Activated effector memory CD4-positive, alpha-beta T cell treated with anti-CD3 and anti-CD28 coated beads, Interleukin-2, amount 50 U/mL, for 16 hours (primary cell): Measurements from ENCODE around the gene ERRFI1.
"Not testable (repeated sequence)": the region's sequence is repeated elsewhere in the genome, so short reads cannot be mapped to it uniquely, and the experiment has no call there.

Experiments used
- DNase-seq: peaks from one replicate; pipeline ENCODE4 v3.0.0-alpha.2; 2020

ERRFI1 gene

DNA sequence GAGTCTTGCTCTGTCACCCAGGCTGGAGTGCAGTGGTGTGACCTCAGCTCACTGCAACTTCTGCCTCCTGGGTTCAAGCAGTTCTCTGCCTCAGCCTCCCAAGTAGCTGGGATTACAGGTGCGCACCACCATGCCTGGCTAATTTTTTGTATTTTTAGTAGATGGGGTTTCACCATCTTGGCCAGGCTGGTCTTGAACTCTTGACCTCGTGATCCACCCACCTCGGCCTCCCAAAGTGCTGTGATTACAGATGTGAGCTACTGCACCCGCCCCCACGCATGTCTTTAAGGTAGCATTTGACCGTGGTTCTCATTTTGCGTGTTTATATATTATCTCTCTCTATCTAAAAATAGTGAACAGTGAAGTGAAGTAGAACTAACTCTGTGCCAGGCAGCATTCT is 62.3 kb downstream of the ERRFI1 start:
- DNase-seq, result not testable (repeated sequence)

DNA sequence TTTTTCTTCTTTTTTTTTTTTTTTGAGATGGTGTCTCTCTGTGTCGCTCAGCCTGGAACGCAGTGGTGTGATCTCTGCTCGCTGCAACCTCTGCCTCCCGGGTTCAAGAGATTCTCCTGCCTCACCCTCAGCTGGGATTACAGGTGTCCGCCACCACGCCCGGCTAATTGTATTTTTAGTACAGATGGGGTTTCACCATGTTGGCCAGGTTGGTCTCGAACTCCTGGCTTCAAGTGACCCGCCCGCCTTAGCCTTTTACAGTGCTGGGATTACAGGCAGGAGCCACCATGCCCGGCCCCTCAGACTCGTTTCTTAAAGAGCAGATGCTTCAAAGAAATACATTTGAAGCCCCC is 62.8 kb downstream of the ERRFI1 start:
- DNase-seq, result not testable (repeated sequence)

DNA sequence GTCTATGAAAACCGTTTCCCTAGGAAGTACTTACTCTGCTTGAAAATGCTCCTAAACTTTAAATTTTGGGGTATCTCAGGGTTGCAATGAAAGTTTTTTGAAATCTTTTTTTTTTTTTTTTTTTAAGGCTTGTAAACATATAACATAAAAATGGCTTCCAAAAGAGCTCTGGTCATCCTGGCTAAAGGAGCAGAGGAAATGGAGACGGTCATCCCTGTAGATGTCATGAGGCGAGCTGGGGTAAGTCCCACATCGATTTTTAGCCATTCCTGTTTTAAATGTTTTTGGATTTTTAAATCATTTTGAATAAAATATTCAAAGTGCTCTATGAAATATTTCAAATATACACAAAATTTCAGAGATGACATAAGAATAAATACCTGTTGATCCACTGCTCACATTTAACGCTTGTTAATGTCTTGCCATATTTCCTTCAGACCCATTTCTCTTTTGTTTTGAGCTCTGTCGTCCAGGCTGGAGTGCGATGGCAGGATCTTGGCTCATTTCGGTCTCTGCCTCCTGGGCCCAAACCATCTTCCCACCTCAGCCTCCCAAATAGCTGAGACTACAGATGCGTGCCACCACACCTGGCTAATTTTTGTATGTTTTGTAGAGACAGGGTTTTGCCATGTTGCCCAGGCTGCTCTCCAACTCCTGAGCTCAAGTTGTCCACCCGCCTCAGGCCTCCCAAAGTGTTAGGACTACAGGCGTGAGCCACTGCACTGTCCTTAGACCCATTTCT is 63.3 kb downstream of the ERRFI1 start:
- no peak for DNase-seq

- DNase-seq, result no peak
Observed at GRCh38 chr1:7962014-7962335, 64.1 kb downstream of the ERRFI1 start.
